Measurements from ENCODE around the gene FBXO42. TPM values are rescaled to one million over a fixed set of nuclear protein-coding genes. Genes with fewer than 3 reads are reported as not detected.
A peak's percentile ranks its signal among the peaks of the same experiment; 100 is the strongest.
"Not testable (repeated sequence)": the region's sequence is repeated elsewhere in the genome, so short reads cannot be mapped to it uniquely, and the experiment has no call there.

FBXO42 gene
- total RNA-seq, 2 experiments from 2014 or later, result 19.7 to 23.4 TPM

DNA sequence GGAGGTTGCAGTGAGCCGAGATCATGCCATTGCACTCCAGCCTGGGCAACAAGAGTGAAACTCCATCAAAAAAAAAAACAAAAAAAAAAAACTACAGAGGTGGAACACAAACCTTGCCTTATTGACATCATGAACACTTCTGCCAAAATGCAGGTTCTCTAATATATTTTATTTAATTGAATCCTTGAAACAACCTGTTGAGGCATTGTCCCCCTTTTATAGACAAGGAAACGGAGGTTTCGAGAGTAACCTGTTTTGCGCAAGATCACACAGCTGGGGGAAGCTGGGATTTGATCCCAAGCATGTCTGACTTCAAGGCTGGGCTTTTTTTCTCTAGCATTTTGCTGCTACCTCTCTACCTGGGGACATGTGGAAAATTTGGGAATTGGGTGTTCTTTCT lies 17.5 kb upstream of the FBXO42 start:
- ChIA-PET CTCF (interaction anchor here (1.4 to 8.0 kb wide), 2 partner anchors 17 to 51 kb away, joined by 4 to 120 read pairs; partner anchors contain the start of gene FBXO42), POLR2A (interaction anchor here (4.1 kb wide), 1 partner anchor 71 kb away, joined by 20 read pairs; the partner anchor contains the start of gene NECAP2)
- no peak for ATAC-seq
- Mint-ChIP-seq H3K27me3 (ENCODE audit: low read depth) (no peaks in the 10 kb centered on the region), H3K9me3 (ENCODE audit: insufficient read depth) (no peaks in the 10 kb centered on the region), H3K4me1 (ENCODE audit: low read depth) (peaks cover 56% of the 10 kb centered on the region), H3K36me3 (ENCODE audit: low read depth) (peaks cover 43% of the 10 kb centered on the region), H3K4me3 (peak overlapping the region; percentile 97), H3K27ac (peak overlapping the region; percentile 30)
- DNase-seq, result no peak

DNA sequence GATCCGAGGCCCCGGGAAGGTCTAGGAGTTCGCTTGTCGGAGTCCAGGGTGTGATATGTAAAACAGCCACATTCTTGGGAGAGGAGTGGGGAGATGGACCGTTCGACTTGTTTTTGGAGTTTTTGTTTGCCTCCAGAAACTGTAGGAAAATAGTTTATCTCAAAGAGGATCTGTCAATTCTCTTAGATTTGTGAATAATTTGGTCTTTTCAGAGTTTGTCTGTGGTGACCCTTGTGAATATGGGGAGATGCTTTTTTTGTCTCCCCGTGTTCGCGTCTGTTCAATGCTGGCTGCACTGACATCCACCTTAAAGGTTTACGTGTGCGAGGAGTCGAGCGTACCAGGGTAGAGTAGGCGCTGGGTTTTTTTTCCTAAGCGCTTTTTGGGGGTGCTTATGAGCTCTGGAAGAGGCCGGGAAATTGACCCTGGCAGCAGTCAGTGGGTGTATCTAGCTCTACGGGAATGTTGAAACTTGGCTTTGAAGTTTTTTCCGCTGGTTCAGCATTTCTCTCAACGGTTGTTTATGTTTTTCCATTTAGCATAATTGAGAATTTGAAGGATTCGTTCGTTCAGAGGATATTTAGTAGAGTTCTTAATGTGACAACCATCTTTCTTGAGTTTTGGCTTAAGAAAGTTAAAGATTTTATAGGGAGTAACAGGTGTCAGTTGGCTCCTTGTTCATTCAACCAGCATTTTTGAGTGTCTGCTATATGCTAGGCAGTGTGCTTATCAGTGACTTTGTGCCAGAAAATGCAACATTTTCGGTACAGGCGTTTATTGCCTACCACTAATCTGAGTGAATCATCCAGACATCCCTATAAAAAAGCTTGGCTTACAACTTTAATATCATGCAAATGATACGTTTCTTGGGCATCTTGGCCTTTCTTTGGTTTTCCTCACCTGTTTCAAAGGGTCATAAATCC lies 15.9 kb upstream of the FBXO42 start:
- CTCF ChIA-PET, result interaction anchor here (0.8 to 8.0 kb wide), 5 partner anchors 8 to 289 kb away, joined by 3 to 120 read pairs (median 4); partner anchors contain the start of genes FBXO42 and NECAP2
- peak; percentile 42 for DNase-seq
- POLR2A ChIA-PET, result interaction anchor here (0.6 to 4.4 kb wide), 14 partner anchors 8 to 534 kb away, joined by 3 to 20 read pairs (median 4); partner anchors contain the start of genes FBXO42 and NECAP2

DNA sequence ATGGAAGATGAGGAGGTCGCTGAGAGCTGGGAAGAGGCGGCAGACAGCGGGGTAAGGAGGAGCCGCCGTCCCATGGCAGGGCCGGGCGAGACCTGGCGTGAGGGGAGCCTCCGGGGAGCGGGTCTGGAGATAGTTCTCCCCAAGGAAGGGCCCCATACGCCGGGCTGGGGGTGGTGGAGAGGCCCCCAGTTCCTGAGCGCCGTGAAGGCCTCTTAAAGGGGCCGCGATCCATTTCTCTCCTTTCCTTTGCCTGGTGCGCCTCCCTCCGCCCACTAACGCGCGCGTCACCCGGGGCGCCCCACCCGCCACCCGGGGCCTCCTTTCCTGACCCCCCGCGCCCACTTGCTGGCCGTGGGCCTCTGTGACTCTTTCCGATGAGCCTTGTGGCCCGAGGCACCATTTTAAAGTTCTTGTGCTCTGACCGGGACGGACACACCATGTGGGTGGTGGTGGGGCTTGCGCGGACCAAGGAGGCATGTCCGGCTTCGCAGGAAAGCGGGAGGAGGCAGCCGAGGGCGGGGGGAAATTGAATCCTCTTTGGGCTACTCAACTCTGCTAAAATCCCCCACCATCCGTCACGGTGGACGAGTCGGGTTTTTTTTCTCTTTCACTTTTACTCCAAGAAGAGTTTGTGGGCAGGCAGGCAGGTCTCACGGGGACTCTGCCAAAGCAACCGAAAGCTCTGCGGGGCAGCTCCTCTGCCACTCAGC lies 15.1 kb upstream of the FBXO42 start:
- Mint-ChIP-seq H3K4me3 (peak overlapping the region; percentile 97), H3K4me1 (ENCODE audit: low read depth) (peaks cover 49% of the 10 kb centered on the region), H3K27ac (peak overlapping the region; percentile 100), H3K36me3 (ENCODE audit: low read depth) (peaks cover 26% of the 10 kb centered on the region), H3K9me3 (ENCODE audit: insufficient read depth) (no peaks in the 10 kb centered on the region), H3K27me3 (ENCODE audit: low read depth) (no peaks in the 10 kb centered on the region)
- ATAC-seq, result peak; percentile 76
- POLR2A ChIA-PET, result interaction anchor here (0.6 to 4.4 kb wide), 14 partner anchors 9 to 533 kb away, joined by 3 to 20 read pairs (median 4); partner anchors contain the start of genes FBXO42 and NECAP2
- CTCF ChIA-PET, result interaction anchor here (0.8 to 8.0 kb wide), 5 partner anchors 9 to 288 kb away, joined by 3 to 120 read pairs (median 9); partner anchors contain the start of genes FBXO42 and NECAP2
- DNase-seq, result peak; percentile 88

More for the DNA sequence above, 15.9 kb upstream of the FBXO42 start:
- Mint-ChIP-seq H3K4me3 (peak overlapping the region; percentile 97), H3K27ac (peak overlapping the region; percentile 100), H3K27me3 (ENCODE audit: low read depth) (no peaks in the 10 kb centered on the region), H3K4me1 (ENCODE audit: low read depth) (peaks cover 53% of the 10 kb centered on the region), H3K9me3 (ENCODE audit: insufficient read depth) (no peaks in the 10 kb centered on the region), H3K36me3 (ENCODE audit: low read depth) (peaks cover 33% of the 10 kb centered on the region)
- no peak for ATAC-seq

DNA sequence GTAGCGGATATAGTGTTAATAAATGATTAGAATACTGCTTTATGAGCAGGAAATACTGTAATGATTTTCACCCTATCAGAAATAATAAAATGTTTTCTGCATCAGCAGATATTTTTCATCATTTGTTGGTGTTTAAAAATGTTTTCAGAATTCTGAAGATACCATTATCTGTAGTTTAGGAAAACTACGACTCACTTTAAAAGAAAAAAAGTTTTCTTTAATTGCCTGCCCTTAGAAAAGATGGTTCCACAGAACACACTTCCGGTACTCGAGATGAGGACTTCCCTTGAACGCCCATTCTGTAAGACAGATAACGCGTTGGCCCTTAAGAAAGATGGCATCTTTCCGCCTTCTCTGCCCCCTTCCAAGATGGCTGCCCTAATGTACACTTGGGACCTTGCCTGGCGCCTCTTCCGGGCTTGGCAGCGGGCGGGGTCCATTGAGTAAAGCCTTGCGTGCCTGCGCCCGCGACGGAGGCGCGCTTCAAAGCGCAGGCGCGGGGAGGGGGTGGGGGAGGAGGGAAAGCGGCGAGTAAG lies 14.5 kb upstream of the FBXO42 start, which contains the start of gene SZRD1:
TSS of gene SZRD1 (plus strand) at position 521 of the 536 bp plus-strand sequence. CDS start 16 bp downstream, outside the sequence.
- POLR2A ChIA-PET, result interaction anchor here (0.6 to 4.4 kb wide), 8 partner anchors 14 to 533 kb away, joined by 3 to 20 read pairs (median 4); partner anchors contain the start of genes FBXO42 and NECAP2
- Mint-ChIP-seq H3K27me3 (ENCODE audit: low read depth) (no peaks in the 10 kb centered on the region), H3K36me3 (ENCODE audit: low read depth) (peaks cover 22% of the 10 kb centered on the region), H3K4me1 (ENCODE audit: low read depth) (peaks cover 43% of the 10 kb centered on the region), H3K27ac (peak within 1 kb of the TSS; percentile 100), H3K9me3 (ENCODE audit: insufficient read depth) (no peaks in the 10 kb centered on the region), H3K4me3 (peak within 1 kb of the TSS; percentile 97)
- CTCF ChIA-PET, result interaction anchor here (5.3 to 8.0 kb wide), 2 partner anchors 14 to 74 kb away, joined by 27 to 120 read pairs; partner anchors contain the start of genes FBXO42 and NECAP2
- ATAC-seq (peak; percentile 89), DNase-seq (peak; percentile 98)

DNA sequence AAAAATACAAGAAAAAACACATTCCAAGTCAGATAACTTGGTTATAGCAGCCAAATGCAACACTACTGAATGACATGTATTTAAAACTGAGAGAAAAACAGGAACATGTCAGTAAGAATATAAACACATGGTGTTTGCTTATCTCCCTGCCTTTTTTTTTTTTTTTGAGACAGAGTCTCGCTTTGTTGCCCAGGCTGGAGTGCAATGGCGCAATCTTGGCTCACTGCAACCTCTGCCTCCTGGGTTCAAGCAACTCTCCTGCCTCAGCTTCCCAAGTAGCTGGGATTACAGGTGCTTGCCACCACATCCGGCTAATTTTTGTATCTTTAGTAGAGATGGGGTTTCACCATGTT lies 12.8 kb upstream of the FBXO42 start:
- H3K9me3 Mint-ChIP-seq (ENCODE audit: insufficient read depth); H3K4me3 Mint-ChIP-seq; H3K27ac Mint-ChIP-seq; H3K27me3 Mint-ChIP-seq (ENCODE audit: low read depth); DNase-seq; ATAC-seq: not testable (repeated sequence)
- peaks cover 29% of the 10 kb centered on the region for H3K4me1 Mint-ChIP-seq (ENCODE audit: low read depth)
- CTCF ChIA-PET, result interaction anchor here (0.9 to 8.0 kb wide), 5 partner anchors 13 to 301 kb away, joined by 3 to 120 read pairs (median 27); partner anchors contain the start of genes FBXO42 and NECAP2
- POLR2A ChIA-PET, result interaction anchor here (0.6 to 4.4 kb wide), 3 partner anchors 13 to 152 kb away, joined by 3 to 20 read pairs (median 6); partner anchors contain the start of gene FBXO42
- peaks cover 15% of the 10 kb centered on the region for H3K36me3 Mint-ChIP-seq (ENCODE audit: low read depth)

DNA sequence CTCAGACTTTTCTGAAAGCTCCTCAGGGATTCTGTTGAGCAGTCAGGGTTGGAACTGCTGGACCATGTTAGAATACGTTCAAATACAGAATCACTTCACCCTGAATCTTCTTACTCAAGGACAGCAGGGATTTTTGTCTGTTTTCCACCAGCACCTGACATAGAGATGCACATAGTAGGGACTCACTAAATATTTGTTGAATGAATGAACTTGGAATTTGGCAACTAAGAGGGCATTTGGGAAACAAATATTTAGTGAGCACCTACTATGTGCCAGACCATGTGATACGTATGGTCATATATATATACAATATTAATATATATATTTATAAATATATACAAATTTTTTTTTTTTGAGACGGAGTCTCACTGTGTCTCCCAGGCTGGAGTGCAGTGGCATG lies 4.6 kb upstream of the FBXO42 start:
- H3K4me3 Mint-ChIP-seq, result no peak overlapping the region
- no peaks in the 10 kb centered on the region for H3K36me3 Mint-ChIP-seq (ENCODE audit: low read depth)
- ATAC-seq, result no peak
- no peak for DNase-seq
- CTCF ChIA-PET, result no interaction called here
- POLR2A ChIA-PET, result no interaction called here
- H3K9me3 Mint-ChIP-seq (ENCODE audit: insufficient read depth), result no peaks in the 10 kb centered on the region
- H3K27me3 Mint-ChIP-seq (ENCODE audit: low read depth), result no peaks in the 10 kb centered on the region
- H3K27ac Mint-ChIP-seq, result no peak overlapping the region
- peaks cover 8% of the 10 kb centered on the region for H3K4me1 Mint-ChIP-seq (ENCODE audit: low read depth)

DNA sequence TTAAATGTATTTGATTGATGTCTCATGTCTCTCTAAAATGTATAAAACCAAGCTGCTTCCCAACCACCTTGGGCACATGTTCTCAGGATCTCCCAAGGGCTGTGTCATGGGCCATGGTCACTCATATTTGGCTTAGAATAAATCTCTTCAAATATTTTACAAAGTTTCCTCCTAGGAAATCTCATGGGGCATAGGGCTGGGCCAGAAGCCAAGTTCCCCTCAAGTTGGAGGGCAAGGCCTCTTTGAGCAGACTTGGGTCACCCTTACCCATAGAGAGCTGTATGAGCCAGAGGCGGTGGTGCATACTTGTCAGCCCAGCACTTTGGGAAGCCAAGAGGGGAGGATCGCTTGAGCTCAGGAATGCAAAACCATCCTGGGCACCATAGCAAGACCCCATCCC lies 2.3 kb upstream of the FBXO42 start:
- no peaks in the 10 kb centered on the region for H3K27me3 Mint-ChIP-seq (ENCODE audit: low read depth)
- H3K4me1 Mint-ChIP-seq (ENCODE audit: low read depth), result peaks cover 20% of the 10 kb centered on the region
- H3K4me3 Mint-ChIP-seq, result no peak overlapping the region
- DNase-seq (no peak), ATAC-seq (no peak)
- ChIA-PET POLR2A (interaction anchor here (0.6 to 0.8 kb wide), 2 partner anchors 55 to 86 kb away, joined by 3 read pairs; partner anchors contain the start of gene NECAP2), CTCF (interaction anchor here (6.2 kb wide), 1 partner anchor 11 kb away, joined by 120 read pairs; the partner anchor contains the start of gene SZRD1)
- no peak overlapping the region for H3K27ac Mint-ChIP-seq
- H3K36me3 Mint-ChIP-seq (ENCODE audit: low read depth), result peaks cover 7% of the 10 kb centered on the region
- H3K9me3 Mint-ChIP-seq (ENCODE audit: insufficient read depth), result no peaks in the 10 kb centered on the region

DNA sequence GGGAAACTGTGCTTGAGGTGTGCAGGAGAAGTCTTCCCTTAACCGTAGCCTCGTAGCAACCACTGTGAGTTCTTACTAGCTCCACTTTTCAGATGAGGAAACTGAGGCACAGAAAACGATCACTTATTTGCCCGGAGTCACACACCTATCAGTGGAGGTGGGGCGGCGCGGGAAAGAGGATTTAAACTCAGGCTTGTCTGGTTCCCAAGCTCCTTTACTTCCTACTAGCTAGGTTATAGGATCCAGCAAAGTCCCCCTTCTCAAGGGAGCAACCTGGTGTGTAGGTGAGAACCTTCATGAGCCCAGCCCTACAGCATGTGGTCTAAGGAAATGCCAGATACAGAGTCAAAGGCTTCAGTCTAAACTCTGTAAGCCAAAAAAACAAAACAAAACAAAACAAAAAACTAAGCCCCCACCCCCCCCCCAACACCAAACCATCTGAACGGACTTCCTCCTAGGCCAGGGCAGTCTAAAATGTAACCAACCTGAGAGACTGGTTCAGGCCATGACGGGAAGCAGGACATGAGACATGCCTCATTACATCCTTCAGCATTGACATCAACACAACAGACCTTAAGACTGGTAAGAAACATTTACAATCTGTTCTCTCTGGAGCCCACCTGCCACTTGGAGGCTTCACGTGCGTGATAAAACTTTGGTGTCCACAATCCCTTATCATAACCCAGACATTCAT lies 709 bp upstream of the FBXO42 start:
- no peak for ATAC-seq
- peak overlapping the region; percentile 88 for H3K4me3 Mint-ChIP-seq
- CTCF ChIA-PET, result interaction anchor here (0.9 to 6.2 kb wide), 6 partner anchors 13 to 274 kb away, joined by 3 to 120 read pairs (median 5); partner anchors contain the start of genes NECAP2 and SZRD1
- POLR2A ChIA-PET, result interaction anchor here (0.9 to 2.8 kb wide), 6 partner anchors 9 to 651 kb away, joined by 3 to 20 read pairs (median 4); partner anchors contain the start of genes NECAP2 and SZRD1
- no peaks in the 10 kb centered on the region for H3K9me3 Mint-ChIP-seq (ENCODE audit: insufficient read depth)
- H3K27me3 Mint-ChIP-seq (ENCODE audit: low read depth), result no peaks in the 10 kb centered on the region
- peaks cover 13% of the 10 kb centered on the region for H3K36me3 Mint-ChIP-seq (ENCODE audit: low read depth)
- peaks cover 27% of the 10 kb centered on the region for H3K4me1 Mint-ChIP-seq (ENCODE audit: low read depth)
- no peak for DNase-seq
- peak overlapping the region; percentile 95 for H3K27ac Mint-ChIP-seq

DNA sequence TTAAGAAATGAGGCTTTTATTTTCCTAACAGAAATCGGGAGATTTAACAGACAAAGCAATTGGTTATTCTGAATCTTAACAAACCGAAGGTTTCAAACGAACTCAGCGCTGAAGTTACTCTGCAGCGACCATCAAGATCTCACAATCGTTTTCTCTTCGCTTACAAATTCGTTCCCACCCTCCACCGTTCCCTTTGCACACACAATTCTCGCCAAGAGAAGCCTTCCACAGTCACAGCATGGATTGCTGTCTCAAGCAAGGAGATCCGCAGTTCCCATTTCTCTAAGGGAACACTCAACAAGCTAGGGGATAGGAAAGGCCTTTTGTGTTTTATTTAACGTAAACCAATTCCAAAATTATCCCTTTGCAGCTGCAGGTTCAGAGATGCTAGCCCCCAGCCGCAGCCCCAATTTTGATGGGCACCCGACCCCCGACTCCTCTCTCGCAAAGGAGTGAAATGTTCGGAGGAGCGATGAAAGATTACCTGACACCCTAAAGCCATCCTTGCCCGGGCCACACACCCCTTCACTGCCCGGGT lies 755 bp downstream of the FBXO42 start:
- H3K27ac Mint-ChIP-seq, result peak overlapping the region; percentile 79
- DNase-seq (no peak), ATAC-seq (no peak)
- H3K9me3 Mint-ChIP-seq (ENCODE audit: insufficient read depth), result no peaks in the 10 kb centered on the region
- H3K27me3 Mint-ChIP-seq (ENCODE audit: low read depth), result no peaks in the 10 kb centered on the region
- H3K4me3 Mint-ChIP-seq, result peak overlapping the region; percentile 88
- POLR2A ChIA-PET, result interaction anchor here (0.8 to 2.8 kb wide), 7 partner anchors 10 to 145 kb away, joined by 3 to 20 read pairs (median 5); partner anchors contain the start of genes NECAP2 and SZRD1
- H3K4me1 Mint-ChIP-seq (ENCODE audit: low read depth), result peaks cover 27% of the 10 kb centered on the region
- CTCF ChIA-PET, result interaction anchor here (1.2 to 6.2 kb wide), 4 partner anchors 14 to 272 kb away, joined by 3 to 120 read pairs (median 7); partner anchors contain the start of genes NECAP2 and SZRD1
- peaks cover 14% of the 10 kb centered on the region for H3K36me3 Mint-ChIP-seq (ENCODE audit: low read depth)

DNA sequence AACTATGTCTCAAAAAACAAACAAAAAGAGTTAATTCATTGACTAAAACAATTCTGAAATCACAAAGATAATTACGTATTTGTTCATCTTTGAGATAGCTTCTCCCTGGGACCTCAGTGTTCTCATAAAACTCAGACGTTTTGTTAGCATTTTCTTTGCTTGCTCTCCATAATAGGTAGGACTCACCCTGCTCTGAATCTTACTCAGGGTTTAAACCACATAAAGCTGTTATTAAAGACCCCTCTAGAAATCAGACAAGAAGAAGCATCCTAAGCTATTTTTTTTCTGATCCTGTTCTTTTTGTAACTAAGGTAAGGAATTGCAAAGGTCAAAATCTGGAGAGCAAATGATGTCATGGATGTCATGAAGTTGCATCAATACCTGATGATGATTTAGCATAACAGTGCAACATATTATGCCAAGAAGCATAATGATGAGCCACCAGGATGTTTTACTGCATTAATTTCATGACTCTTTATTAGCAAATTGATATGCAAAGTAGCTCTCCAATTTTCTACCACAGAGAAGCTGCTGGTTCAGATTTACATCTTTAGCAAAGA lies 2.4 kb downstream of the FBXO42 start:
- Mint-ChIP-seq H3K36me3 (ENCODE audit: low read depth) (peaks cover 16% of the 10 kb centered on the region), H3K4me1 (ENCODE audit: low read depth) (peaks cover 27% of the 10 kb centered on the region), H3K4me3 (no peak overlapping the region), H3K27me3 (ENCODE audit: low read depth) (no peaks in the 10 kb centered on the region), H3K27ac (no peak overlapping the region), H3K9me3 (ENCODE audit: insufficient read depth) (no peaks in the 10 kb centered on the region)
- no peak for ATAC-seq
- POLR2A ChIA-PET, result interaction anchor here (1.1 kb wide), 1 partner anchor 18 kb away, joined by 3 read pairs; no protein-coding TSS in a partner anchor
- DNase-seq, result no peak
- CTCF ChIA-PET, result interaction anchor here (1.3 to 6.2 kb wide), 2 partner anchors 16 to 91 kb away, joined by 4 to 120 read pairs; partner anchors contain the start of genes NECAP2 and SZRD1

Measured in activated CD8-positive, alpha-beta T cell treated with anti-CD3 and anti-CD28 coated beads, Interleukin-2, amount 10 ng/mL, durations not matched to agents 7 days and 5 days (primary cell).